ENCODE data around the gene EIF4G3.

DNA sequence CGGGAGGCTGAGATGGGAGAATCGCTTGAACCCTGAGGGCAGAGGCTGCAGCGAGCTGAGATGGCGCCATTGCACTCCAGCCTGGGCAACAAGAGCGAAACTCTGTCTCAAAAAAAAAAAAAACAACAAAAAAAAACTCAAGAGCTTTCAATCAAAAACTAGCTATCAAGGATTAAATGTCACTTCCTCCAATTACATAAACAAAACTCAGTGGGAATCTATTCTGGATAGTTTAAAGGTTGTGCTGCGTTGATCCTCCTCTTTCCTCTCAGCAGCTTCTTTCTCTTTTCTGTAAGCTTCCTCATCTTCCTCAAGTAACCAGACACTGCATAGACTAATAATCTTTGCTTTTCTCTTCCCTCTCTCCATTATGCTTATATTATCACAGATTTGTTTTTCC is 20.7 kb downstream of the EIF4G3 start:
- TF ChIP-seq POLR2AphosphoS5 (IDR thresholded peaks at IDR 0.05; ENCODE audit: low read depth, low read length) (no peak), FOXP2 (optimal IDR thresholded peaks at IDR 0.05; ENCODE audit: borderline replicate concordance, extremely low read depth, extremely low read length, insufficient read depth) (no peak)
